Naive thymus-derived CD4-positive, alpha-beta T cell (primary cell): ENCODE data around the gene POMT1. TPM values are rescaled to one million over a fixed set of nuclear protein-coding genes. Genes with fewer than 3 reads are reported as not detected.

Source experiments
- ATAC-seq: fragments of 150-1000 bp; cut with Tn5 transposase; 2 replicates; pipeline ENCODE4 v1.10.0; 2021; ENCODE audit warnings: mild to moderate bottlenecking, moderate library complexity
- CTCF ChIA-PET: fragments of 350-600 bp; sonication (Branson Sonifier 250); formaldehyde crosslinking; loops from one replicate; lab custom pipeline; 2021; ENCODE audit warnings: antibody characterized with exemption; lab: Charles Lee
- POLR2A ChIA-PET: fragments of 350-600 bp; sonication (Branson Sonifier 250); formaldehyde crosslinking; loops from one replicate; lab custom pipeline; 2021; ENCODE audit warnings: antibody characterized with exemption, inconsistent platforms; lab: Charles Lee
- DNase-seq, 9 donors: peaks; one replicate each; pipeline versions ENCODE4 v3.0.0 to v3.0.0-alpha.2; 2020 to 2022; ENCODE audit warnings: mixed read lengths in 1 of 9
- H3K27ac ChIP-seq: one replicate; pipeline ENCODE4 v1.7.0; 2013; ENCODE audit warnings: mild to moderate bottlenecking, low read depth, low read length, moderate library complexity
- H3K27me3 ChIP-seq, 2 donors: one replicate each; pipeline ENCODE4 v1.7.0; 2013; ENCODE audit warnings: low read length in 2 of 2, mild to moderate bottlenecking in 2 of 2, moderate library complexity in 2 of 2; ENCODE audit not compliant: control insufficient read depth in 2 of 2, insufficient read depth in 2 of 2
- H3K36me3 ChIP-seq, 3 experiments: 1 replicate in 2 of 3; 2 replicates in 1 of 3; pipeline ENCODE4 v1.7.0; 2013; ENCODE audit warnings: low read length in 3 of 3, mild to moderate bottlenecking in 3 of 3, moderate library complexity in 1 of 3; ENCODE audit not compliant: insufficient read depth in 3 of 3, control insufficient read depth in 2 of 3
- H3K4me1 ChIP-seq, 2 donors: one replicate each; pipeline ENCODE4 v1.7.0; 2013; ENCODE audit warnings: low read length in 2 of 2, mild to moderate bottlenecking in 2 of 2, moderate library complexity in 1 of 2; ENCODE audit not compliant: control insufficient read depth in 2 of 2, insufficient read depth in 2 of 2
- H3K4me3 ChIP-seq: 2 replicates; pipeline ENCODE4 v1.7.0; 2013; ENCODE audit warnings: mild to moderate bottlenecking, low read length
- H3K9me3 ChIP-seq, 3 experiments: 1 replicate in 2 of 3; 2 replicates in 1 of 3; pipeline ENCODE4 v1.7.0; 2013; ENCODE audit warnings: low read length in 3 of 3; ENCODE audit not compliant: control insufficient read depth in 2 of 3
- H3K27ac Mint-ChIP-seq, 9 donors: one replicate each; pipeline ENCODE4 v1.8.0; 2020 to 2022; ENCODE audit warnings: mixed read lengths in 9 of 9, mild to moderate bottlenecking in 8 of 9, moderate library complexity in 5 of 9, inconsistent platforms in 2 of 9
- H3K27me3 Mint-ChIP-seq, 5 donors: one replicate each; pipeline ENCODE4 v1.8.0; 2021 to 2022; ENCODE audit warnings: mixed read lengths in 5 of 5, mild to moderate bottlenecking in 1 of 5
- H3K36me3 Mint-ChIP-seq, 5 donors: one replicate each; pipeline ENCODE4 v1.8.0; 2020 to 2022; ENCODE audit warnings: mixed read lengths in 5 of 5, mild to moderate bottlenecking in 3 of 5, inconsistent platforms in 1 of 5
- H3K4me1 Mint-ChIP-seq, 7 donors: one replicate each; pipeline ENCODE4 v1.8.0; 2020 to 2022; ENCODE audit warnings: mixed read lengths in 7 of 7, mild to moderate bottlenecking in 3 of 7, inconsistent platforms in 1 of 7
- H3K4me3 Mint-ChIP-seq, 10 donors: one replicate each; pipeline ENCODE4 v1.8.0; 2020 to 2022; ENCODE audit warnings: mild to moderate bottlenecking in 10 of 10, mixed read lengths in 10 of 10, moderate library complexity in 6 of 10, inconsistent platforms in 2 of 10
- H3K9me3 Mint-ChIP-seq, 11 donors: one replicate each; pipeline ENCODE4 v1.8.0; 2020 to 2022; ENCODE audit warnings: mixed read lengths in 11 of 11, mild to moderate bottlenecking in 4 of 11, inconsistent platforms in 1 of 11, moderate library complexity in 1 of 11
- intact Hi-C, 2 donors: fragments of 100-400 bp; cut with micrococcal nuclease; formaldehyde crosslinking; loops; one replicate each; pipeline ENCODE4 v1.15.1; 2023
- polyA plus RNA-seq, 2 donors: library from polyadenylated mRNA; unstranded; fragments of 300-500 nt; fragmentation: Illumina TruSeq; gene quantifications; one replicate each; pipeline ENCODE4 v1.2.3, GENCODE V29; 2021
- total RNA-seq, 6 experiments: library from RNA in 5 of 6; stranded (reverse) in 5 of 6; gene quantifications; 1 replicate in 5 of 6; 2 replicates in 1 of 6; pipeline ENCODE4 v1.2.3 and lab custom pipeline; 2021 to 2026

Gene POMT1
- total and polyA plus RNA-seq, 7 experiments from 2014 or later: 13.3 to 55.8 (median 41.0) TPM

DNA sequence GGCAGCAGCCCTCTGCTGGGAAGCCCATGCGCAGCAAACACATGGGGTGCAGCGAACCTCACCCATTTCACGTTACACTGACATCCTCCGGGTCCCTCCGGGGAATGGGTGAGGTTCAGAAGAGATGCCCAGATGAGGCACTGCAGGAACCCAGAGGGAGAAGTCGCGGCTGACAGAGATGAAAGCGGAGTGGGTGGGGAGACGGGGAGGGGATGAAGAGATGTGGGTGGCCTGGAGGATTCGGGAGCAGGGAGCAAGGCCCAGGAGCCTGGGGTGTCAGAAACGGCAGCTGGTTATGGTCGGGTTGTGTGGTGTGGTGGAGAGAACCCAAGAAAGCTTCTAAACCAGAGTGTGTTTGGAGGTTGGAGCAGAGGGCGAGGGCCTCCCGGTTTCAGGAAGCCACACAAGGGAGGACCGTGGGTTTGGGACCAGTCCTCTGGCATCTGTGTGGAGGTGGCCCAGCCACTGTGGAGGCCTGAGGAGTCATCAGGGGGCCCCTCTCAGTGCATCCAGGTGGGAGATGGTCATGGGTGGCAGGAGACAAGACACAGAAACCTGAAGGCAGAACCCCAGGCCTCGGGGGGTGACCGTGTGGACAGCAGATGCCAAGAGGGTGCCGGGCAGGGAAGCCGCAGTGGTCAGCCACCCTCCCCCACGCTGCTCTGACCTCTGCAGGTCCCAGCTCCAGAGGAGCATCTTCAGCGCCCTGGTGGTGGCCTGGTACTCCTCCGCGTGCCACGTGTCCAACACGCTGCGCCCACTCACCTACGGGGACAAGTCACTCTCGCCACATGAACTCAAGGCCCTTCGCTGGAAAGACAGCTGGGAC lies 19.8 kb downstream of the POMT1 start:
- ChIA-PET CTCF (no interaction called here), POLR2A (no interaction called here)
- peaks cover 0 to 1% (median 0%) of the 10 kb centered on the region in 7 donors for H3K4me1 Mint-ChIP-seq
- ATAC-seq (no peak), DNase-seq (no peak)
- intact Hi-C loops: no loop called here
- peak overlapping the region in 1 of 9 donors; percentile 62 for H3K27ac Mint-ChIP-seq
- no peak overlapping the region for H3K27ac ChIP-seq
- H3K9me3 ChIP-seq: no peaks in the 10 kb centered on the region
- peaks cover 7 to 100% (median 41%) of the 10 kb centered on the region in 3 experiments for H3K36me3 ChIP-seq
- no peaks in the 10 kb centered on the region for H3K9me3 Mint-ChIP-seq
- no peak overlapping the region for H3K4me3 Mint-ChIP-seq
- no peaks in the 10 kb centered on the region for H3K4me1 ChIP-seq
- H3K36me3 Mint-ChIP-seq: peaks cover 5 to 54% (median 10%) of the 10 kb centered on the region in 5 donors
- H3K4me3 ChIP-seq: no peak overlapping the region
- H3K27me3 ChIP-seq: no peaks in the 10 kb centered on the region
- no peaks in the 10 kb centered on the region for H3K27me3 Mint-ChIP-seq

DNA sequence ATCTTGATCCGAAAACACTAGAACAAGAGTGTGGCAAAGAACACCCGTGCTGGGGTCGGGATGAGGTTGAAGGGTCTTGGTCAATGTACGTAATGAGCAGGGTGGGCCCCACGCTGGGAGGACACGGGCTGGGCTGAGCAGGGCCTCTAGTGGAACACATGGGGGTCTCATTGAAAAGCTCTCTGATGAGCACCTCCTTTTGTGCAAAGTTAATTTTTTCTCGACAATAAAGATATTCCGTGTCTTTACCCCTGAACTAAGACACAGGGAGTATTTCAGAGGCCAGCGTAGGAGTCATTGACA lies 20.3 kb downstream of the POMT1 start:
- no peaks in the 10 kb centered on the region for H3K27me3 Mint-ChIP-seq
- ChIA-PET CTCF (no interaction called here), POLR2A (no interaction called here)
- peaks cover 7 to 100% (median 41%) of the 10 kb centered on the region in 3 experiments for H3K36me3 ChIP-seq
- intact Hi-C loops: no loop called here
- peaks cover 5 to 48% (median 10%) of the 10 kb centered on the region in 5 donors for H3K36me3 Mint-ChIP-seq
- no peaks in the 10 kb centered on the region for H3K9me3 Mint-ChIP-seq
- H3K9me3 ChIP-seq: no peaks in the 10 kb centered on the region
- H3K27me3 ChIP-seq: no peaks in the 10 kb centered on the region
- DNase-seq (no peak), ATAC-seq (no peak)
- H3K27ac ChIP-seq: no peak overlapping the region
- no peak overlapping the region for H3K4me3 Mint-ChIP-seq
- H3K4me3 ChIP-seq: no peak overlapping the region
- H3K4me1 Mint-ChIP-seq: peaks cover 0 to 2% (median under 1%) of the 10 kb centered on the region in 7 donors
- no peaks in the 10 kb centered on the region for H3K4me1 ChIP-seq
- H3K27ac Mint-ChIP-seq: no peak overlapping the region

DNA sequence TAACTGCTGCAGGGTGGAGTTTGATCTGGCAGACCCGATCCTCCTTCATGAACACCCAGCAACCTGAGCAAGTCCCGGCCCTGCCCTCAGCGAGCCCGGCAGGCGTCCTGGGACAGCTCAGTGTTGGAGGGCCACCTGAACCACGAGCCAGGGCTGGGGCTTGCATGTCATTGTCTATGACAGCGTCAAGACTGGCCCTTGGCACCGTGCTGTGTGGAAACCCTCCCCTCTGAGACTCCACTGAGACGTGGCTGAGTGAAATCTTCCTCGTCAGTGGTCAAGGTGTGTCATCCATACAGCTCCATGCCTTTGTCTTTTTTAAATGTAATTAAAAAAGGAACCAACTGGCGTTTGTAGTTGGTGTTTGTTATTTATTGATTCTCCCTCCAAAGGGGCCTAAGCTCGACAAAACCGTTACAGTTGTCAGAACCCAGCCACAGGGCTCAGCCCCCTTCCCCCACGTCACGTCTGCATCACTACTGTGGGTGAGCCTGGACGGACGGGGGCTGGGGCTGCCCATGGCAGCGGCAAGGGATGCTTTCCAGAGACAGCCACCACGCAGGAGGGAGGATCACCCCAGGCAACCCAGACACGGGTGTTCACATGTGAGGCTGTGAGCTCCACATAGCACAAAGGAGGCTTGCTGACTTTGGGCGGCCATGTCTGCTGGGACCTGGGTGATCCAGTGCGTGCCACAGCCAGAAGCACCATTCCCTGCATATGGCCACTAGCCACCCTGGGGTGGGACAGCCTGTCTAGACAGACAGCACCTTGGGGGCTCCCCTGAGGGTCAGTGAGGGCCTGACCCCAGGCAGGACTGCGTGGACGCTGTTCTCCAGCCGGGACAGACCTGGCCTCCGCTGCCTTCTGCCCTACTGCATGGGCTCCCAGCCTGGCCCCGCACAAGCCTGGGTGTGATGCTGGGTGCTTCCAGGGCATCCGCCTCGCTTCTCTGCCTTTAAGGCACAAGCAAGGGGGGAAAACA lies 21.0 kb downstream of the POMT1 start:
- H3K4me1 ChIP-seq: no peaks in the 10 kb centered on the region
- no peak for DNase-seq
- CTCF ChIA-PET: no interaction called here
- peaks cover 7 to 100% (median 35%) of the 10 kb centered on the region in 3 experiments for H3K36me3 ChIP-seq
- H3K27ac ChIP-seq: no peak overlapping the region
- no peak overlapping the region for H3K4me3 ChIP-seq
- POLR2A ChIA-PET: interaction anchor here (0.6 kb wide), 1 partner anchor 19 kb away, joined by 4 read pairs; no protein-coding TSS in a partner anchor
- H3K4me3 Mint-ChIP-seq: no peak overlapping the region
- intact Hi-C loops: no loop called here
- H3K27me3 Mint-ChIP-seq: no peaks in the 10 kb centered on the region
- H3K9me3 Mint-ChIP-seq: no peaks in the 10 kb centered on the region
- peaks cover 5 to 46% (median 9%) of the 10 kb centered on the region in 5 donors for H3K36me3 Mint-ChIP-seq
- ATAC-seq: no peak
- H3K27ac Mint-ChIP-seq: peak overlapping the region in 3 of 9 donors; percentile 28 to 65 (median 30)
- peaks cover 0 to 8% (median 7%) of the 10 kb centered on the region in 7 donors for H3K4me1 Mint-ChIP-seq
- H3K27me3 ChIP-seq: no peaks in the 10 kb centered on the region
- H3K9me3 ChIP-seq: no peaks in the 10 kb centered on the region

DNA sequence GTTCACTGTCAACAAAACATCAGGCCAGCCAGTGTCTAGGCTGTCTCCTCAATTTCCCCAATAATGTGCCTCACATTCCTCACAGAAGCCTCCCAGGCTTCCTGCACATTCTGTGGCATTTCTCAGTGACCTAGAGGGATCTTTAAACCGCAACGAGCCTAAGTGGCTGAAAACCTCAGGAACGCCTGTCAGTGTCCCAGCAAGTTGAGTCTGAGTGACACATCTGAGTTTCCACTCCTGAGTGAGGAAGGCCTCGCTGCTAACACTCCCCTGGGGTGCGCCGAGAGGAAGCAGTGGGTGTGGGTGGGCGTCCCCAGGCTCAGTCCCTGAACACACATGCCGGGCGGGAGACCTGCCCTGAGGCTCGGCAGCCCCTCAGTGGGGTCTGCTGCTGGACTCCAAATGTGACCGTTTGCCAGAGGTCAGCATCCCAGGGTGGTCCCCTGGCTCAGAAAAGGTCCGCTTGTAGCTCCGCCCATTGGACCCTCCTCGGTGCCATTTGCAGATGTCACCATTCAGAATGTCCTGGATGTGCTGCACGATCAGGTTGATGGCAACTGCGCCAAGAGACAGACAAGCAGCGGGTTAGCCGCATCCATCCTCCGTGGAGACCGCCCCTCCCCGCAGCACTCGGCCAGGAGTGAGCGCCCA lies 22.1 kb downstream of the POMT1 start:
- CTCF ChIA-PET: interaction anchor here (0.6 to 0.8 kb wide), 2 partner anchors 175 to 302 kb away, joined by 3 to 4 read pairs; no protein-coding TSS in a partner anchor
- Mint-ChIP-seq H3K27ac (peak overlapping the region in 2 of 9 donors; percentile 48 to 67), H3K4me3 (peak overlapping the region in 1 of 10 donors; percentile 48), H3K36me3 (peaks cover 4 to 36% (median 6%) of the 10 kb centered on the region in 5 donors), H3K27me3 (no peaks in the 10 kb centered on the region), H3K9me3 (no peaks in the 10 kb centered on the region), H3K4me1 (peaks cover 4 to 14% (median 12%) of the 10 kb centered on the region in 7 donors)
- intact Hi-C loops: no loop called here
- peaks cover 0 to 100% (median 33%) of the 10 kb centered on the region in 3 experiments for H3K36me3 ChIP-seq
- POLR2A ChIA-PET: no interaction called here
- H3K9me3 ChIP-seq: no peaks in the 10 kb centered on the region
- no peak for ATAC-seq
- DNase-seq: no peak
- no peak overlapping the region for H3K27ac ChIP-seq
- H3K27me3 ChIP-seq: no peaks in the 10 kb centered on the region
- peaks cover under 1 to 4% of the 10 kb centered on the region in 2 donors for H3K4me1 ChIP-seq
- no peak overlapping the region for H3K4me3 ChIP-seq

DNA sequence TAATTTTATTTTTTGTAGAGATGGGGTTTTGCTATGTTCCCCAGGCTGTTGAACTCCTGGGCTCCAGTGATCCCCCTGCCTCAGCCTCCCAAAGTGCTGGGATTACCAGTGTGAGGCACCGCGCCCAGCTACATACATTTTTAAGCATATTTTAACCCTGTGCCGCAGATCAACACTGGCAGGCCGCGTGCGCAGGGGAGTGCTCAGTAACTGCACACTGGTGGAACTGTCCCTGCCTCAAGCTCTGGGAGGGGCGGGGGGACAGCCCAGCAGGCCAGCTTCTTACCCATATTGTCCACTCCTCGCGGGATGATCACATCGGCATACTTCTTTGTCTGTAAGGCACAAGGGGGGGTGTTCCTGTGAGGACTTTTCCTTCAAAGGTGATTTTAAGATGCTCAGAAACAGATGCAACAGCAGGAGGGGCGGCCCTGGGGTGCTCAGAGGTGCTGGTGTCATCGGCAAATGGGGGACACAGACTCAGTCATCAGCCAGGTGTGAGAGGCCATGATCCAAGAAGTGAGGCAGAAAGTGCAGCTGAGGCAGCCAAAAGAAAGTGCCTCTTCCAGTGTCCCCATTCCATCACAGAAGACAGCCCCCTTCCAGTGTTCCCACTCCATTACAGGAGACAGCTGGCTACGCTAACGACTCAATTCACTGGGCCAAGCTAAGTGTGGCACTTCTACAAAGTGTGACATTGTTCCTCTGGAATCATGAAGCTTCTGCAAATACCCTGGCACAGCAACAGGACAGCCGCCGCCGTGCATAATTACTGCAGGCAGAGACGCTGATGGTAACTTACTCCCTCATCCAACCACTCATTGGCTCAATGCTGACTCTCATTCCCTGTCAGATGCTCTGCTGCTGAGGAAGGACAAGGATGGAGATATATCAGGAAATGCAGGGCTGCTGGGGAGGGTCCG lies 23.2 kb downstream of the POMT1 start:
- intact Hi-C loops: no loop called here
- H3K36me3 Mint-ChIP-seq: peaks cover 4 to 29% (median 6%) of the 10 kb centered on the region in 5 donors
- POLR2A ChIA-PET: interaction anchor here (0.7 kb wide), 1 partner anchor 13 kb away, joined by 3 read pairs; no protein-coding TSS in a partner anchor
- H3K9me3 ChIP-seq: no peaks in the 10 kb centered on the region
- H3K4me1 ChIP-seq: peaks cover 6 to 10% of the 10 kb centered on the region in 2 donors
- CTCF ChIA-PET: interaction anchor here (0.6 to 0.8 kb wide), 2 partner anchors 176 to 303 kb away, joined by 3 to 4 read pairs; no protein-coding TSS in a partner anchor
- ATAC-seq: no peak
- H3K27me3 ChIP-seq: no peaks in the 10 kb centered on the region
- H3K9me3 Mint-ChIP-seq: no peaks in the 10 kb centered on the region
- H3K27me3 Mint-ChIP-seq: no peaks in the 10 kb centered on the region
- no peak overlapping the region for H3K27ac Mint-ChIP-seq
- H3K36me3 ChIP-seq: peaks cover 0 to 92% (median 31%) of the 10 kb centered on the region in 3 experiments
- no peak overlapping the region for H3K4me3 Mint-ChIP-seq
- DNase-seq: no peak
- H3K27ac ChIP-seq: no peak overlapping the region
- H3K4me3 ChIP-seq: no peak overlapping the region
- H3K4me1 Mint-ChIP-seq: peaks cover 7 to 21% (median 14%) of the 10 kb centered on the region in 7 donors
